HG02970 (cell line): ENCODE data around the gene MGAT4A.

ENCODE experiments used
- ATAC-seq: cut with Tn5 transposase; IDR thresholded peaks from one replicate; pipeline ENCODE4 v1.9.1; 2021; ENCODE audit warnings: mild to moderate bottlenecking, moderate library complexity, moderate number of reproducible peaks; ENCODE audit not compliant: unreplicated experiment, low FRiP score

Gene MGAT4A

DNA sequence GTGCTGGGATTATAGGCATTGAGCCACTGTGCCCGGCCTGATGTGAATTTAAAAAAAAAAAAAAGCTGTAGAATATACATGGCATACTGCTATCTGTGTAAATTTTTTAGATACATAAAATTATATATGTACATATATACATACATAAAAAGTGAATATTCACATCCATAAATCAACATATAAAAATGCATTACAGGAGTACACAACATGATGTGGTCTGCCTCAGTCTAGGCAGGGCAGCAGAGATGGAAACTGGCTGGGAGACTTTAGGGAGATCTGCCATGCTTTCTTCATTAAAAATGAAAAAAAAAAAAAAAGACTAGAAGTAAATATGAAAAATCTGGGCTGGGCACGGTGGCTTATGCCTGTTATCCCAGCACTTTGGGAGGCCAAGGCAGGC, 24.3 kb downstream of the MGAT4A start:
- ATAC-seq = no peak

DNA sequence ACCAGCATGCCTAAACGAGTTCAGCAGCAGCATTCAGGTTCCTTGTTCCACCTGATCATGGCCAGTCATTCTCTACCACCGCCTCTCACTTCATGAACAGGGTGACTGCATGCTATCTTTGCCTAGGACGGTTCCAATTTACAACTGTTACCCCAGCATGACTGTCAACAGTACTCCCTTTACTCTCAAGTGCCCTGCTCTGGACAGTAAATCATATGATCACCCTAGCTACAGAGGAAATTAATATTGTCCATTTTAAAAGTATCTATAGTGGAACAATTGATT, 25.7 kb downstream of the MGAT4A start:
- ATAC-seq = no peak

DNA sequence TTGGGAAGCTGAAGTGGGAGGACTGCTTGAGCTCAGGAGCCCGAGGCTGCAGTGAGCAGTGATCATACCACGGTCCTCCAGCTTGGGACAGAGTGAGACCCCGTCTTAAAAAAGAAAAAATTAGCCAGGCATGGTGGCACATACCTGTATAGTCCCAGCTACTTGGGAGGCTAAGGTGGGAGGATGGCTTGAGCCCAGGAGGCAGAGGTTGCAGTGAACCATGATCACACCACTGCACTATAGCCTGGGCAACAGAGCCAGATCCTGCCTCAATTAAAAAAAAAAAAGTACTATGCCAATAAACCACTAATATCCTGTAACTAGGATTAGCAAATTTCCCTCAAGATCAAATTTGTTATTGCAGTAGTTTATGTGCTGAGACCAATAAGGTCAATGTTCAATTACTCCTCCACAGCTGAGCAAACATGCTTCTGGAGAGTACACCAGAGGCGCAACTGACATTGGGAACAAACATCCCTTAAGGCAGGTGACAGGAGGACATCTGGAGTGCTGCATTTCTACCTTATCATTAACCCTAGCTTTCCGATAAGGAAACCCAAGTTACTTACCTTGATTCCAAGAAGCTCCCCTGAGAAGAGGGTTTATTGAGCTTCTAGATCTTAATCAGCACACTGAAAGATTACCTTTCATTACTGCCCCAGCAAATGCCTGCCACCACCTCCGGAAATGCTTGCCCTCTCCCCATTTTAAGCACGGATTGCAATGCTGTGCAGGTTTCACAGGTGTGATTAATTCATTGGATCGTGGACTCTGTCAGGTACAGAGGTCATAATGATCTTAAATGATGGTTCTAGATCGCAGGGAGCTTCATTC, 26.2 kb downstream of the MGAT4A start:
- ATAC-seq = no peak

DNA sequence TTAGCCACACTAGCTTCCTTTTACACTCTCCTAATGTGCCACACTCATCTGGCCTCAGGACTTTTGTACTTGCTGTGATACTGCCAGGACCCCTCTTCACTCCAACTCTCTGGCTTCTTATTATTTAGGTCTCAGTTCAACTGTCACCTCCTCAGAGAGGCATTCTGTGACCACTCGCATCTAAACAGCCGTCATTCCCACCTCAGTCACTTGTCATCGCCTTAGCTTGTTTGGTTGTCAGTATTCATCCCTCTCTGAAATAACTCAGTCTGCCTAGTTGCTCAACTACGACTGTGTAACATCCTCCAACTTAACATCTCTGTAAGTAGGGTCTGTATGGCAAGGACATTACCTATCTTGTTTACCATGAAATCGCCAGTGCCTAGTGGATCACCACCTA, 27.2 kb downstream of the MGAT4A start:
- no peak for ATAC-seq

DNA sequence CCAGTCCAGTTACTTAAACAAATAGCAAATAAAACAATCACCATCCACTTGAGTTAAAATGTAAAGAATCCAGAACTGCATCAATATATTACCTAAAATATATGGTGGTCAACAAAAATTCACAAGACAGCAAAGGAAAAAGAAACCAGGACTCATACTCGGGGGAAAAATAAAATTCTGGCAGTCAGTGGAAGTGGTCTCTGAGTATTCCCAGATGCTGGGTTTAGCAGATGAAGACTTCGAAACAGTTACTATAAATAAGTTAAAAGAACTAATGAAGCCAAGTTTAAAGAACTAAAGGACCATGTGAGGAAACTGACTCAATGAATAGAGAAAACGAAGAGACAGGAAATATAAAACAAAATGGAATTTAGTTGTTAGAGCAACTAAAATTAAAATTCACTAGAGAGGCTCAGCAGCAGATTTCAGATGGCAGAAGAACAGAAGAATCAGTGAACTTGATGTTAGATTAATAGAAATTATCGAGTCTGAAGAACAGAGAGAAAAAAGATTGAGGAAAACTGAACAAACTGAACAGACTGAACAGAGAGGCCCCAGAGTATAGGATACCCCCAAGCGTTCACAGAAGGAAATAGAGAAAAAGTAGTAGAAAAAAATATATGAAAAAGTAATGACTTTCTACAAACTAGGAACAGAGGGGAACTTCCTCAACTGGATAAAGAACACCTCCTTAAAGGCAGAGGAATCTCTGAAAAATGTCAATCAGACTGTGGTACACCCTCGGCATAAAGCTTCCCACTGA, 27.9 kb downstream of the MGAT4A start:
- no peak for ATAC-seq

DNA sequence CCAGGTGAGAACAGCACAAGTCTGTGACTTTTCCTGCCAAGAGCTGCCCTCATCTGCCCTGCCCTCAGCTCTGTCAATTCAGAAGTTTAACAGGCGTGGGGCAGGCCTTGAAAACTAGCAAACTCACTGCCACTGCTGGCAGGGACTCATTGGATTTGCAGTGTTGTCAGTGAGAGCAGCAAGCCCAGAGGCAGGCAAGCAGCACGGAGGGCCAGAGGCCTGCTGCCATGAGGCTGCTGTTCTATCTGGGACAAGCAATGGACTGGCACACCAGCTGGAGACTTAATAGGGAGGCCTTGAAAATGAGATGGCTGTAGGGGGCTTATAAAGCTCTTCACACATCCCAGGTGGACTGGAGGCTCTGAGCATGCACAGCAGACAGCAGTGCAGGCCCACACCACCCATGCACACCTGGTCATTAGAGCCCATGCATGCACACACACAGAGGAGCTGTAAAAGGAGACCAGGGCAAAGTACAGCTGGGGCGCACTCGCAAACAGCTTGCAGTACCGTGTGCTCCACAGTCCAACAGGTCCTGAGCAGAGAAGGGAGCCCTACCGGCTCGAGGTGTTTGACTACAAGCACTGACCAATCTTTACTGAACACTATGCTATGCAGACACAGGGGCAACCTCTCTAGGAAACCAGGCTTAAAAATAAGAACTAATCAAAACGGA, 28.7 kb downstream of the MGAT4A start:
- no peak for ATAC-seq

DNA sequence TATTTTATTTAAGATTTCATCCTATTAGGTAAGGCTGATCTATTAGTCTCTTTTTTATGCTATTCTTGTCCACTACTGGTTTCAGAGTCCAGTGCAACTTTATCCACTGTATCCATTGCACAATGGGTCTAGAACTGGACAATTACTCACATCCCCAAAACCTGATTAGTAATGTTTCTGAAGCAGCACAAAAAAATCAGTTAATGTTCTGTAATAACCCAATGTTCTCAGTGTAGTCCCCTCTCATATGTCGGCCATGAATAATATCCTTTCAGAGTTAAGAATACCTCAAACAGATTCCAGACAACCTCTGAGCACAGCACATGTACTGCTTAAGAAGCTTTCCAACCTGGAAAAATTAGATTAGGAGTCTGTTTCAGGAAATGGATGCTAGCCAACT, 29.7 kb downstream of the MGAT4A start:
- ATAC-seq = no peak

DNA sequence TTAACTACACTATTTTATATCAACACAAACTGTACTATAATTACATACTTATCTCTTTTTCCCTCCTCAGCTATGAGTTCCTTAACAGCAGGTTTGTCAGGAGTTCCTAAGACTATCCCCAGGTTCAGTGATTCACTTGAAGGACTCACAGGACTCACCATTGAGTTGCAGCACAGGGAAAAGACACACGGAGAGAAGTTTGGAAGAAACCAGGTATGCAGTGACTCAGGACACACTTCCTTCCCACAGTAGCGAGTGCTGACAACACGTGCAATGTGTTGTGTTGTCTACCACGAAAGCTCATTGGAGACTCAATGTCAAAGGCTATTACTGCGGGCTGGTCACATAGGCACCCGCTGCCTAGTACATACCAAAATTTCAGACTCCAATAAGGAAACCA, 32.0 kb downstream of the MGAT4A start:
- ATAC-seq = no peak

DNA sequence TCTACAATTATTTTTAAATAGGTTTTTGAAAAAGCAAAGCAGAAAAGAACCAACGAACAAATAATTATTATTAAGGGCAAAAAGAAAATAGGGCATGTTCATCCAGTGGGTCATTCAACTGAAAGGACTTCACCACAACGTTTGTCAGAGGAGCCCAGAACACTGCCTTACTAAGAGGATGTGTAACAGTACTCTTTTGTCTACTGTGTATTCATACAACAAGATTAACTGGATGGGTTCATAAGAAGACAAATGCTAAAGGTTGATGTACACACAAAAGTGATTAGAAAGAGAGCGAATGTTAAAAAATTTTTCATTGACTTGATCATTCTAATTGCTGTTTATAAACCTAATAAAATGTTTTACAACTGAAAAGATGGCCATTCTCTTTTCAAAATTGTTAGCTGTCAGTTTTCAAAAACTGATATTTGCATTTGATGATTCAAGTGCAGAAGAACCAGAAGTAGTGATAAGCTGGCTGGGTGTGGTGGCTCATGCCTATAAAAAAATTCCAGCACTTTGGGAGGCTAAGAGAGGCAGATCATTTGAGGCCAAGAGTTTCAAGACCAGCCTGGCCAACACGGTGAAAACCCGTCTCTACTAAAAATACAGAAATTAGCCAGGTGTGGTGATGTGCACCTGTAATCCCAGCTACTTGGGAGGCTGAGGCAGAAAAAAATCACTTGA, 33.1 kb downstream of the MGAT4A start:
- ATAC-seq = no peak

DNA sequence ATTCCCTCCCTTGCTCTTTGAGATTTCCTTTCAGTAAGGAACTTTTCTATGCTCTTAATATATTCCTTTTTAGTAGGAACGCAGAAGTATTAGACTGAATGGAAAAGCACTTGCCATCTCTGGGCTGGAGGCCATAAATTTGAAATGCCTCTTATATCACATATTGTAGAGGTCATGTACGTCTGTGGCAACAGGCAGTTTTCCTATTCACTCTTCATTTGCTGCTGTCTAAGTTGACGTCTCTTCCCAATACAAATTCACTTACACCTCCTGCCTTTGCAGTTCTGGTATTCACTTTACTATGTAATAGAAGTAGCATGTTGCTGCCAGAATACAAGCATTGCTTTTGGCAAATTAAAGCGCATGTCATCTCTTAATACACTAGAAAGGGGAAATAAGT, 34.7 kb downstream of the MGAT4A start:
- no peak for ATAC-seq

DNA sequence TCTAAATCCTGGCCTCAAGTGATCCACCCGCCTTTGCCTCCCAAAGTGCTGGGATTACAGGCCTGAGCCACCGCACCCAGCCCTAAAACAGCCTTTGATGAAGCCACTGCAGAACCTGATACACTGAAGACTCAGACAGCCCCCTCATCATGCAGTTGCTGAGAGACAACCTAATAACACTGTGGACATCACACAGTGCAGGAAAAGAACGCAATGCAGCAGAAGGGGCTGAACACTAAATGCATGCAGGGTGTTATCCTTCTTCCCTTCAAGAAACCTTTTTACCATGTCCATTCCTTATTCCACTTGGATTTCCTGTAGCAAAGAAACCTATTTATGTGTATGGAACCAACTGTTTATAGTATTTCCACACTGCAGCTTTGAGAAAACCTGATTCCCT, 35.7 kb downstream of the MGAT4A start:
- no peak for ATAC-seq

DNA sequence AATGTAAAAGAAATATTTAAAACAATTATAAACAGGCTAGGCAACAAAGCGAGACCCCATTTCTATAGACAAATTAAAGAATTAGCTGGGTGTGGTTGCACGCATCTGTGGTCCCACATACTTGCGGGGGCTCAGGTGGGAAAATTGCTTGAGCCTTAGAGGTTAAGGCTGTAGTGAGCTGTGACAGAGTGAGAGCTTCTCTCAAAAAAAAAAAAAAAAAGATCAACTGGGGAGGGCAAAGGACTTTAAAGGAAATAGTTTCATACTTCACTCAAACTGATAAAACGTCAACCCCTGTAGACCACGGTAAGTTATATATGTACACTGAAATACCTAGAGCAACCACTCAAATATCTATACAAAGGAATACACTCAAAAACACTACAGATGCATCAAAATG, 37.5 kb downstream of the MGAT4A start:
- ATAC-seq = no peak

DNA sequence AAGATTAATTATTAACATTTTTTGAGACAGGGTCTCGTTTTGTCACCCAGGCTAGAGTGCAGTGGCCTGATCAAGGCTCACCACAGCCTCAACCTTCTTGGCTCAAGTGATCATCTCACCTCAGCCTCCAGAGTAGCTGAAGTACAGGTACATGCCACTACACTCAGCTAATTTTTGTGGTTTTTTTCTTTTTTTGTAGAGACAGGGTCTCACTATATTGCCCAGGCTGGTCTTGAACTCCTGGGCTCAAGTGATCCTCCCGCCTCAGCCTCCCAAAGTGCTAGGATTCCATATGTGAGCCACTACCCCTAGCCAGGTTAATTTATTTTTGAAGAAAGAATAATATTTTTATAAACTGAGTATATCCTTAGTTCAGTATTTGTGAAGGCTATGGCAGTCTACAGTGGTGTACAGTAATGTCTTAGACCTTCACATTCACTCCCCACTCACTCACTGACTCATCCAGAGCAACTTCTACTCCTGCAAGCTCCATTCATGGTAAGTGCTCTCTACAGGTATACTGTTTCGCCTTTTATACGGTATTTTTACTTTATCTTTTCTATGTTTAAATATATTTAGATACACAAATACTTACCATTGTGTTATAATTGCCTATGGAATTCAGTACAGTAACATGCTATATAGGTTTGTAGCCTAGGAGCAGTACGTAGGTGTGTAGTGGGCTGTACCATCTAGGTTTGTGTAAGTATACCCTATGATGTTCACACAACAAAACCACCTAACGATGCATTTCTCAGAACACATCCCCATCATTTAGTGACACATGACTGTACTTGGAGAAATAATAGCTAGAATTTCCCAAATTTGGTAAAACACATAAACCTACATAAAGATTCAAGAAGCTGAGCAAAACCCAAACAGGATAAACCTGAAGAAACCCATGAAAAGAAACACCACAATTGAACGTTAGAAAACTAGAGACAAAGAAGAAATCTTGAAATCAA, 38.6 kb downstream of the MGAT4A start:
- ATAC-seq = no peak

DNA sequence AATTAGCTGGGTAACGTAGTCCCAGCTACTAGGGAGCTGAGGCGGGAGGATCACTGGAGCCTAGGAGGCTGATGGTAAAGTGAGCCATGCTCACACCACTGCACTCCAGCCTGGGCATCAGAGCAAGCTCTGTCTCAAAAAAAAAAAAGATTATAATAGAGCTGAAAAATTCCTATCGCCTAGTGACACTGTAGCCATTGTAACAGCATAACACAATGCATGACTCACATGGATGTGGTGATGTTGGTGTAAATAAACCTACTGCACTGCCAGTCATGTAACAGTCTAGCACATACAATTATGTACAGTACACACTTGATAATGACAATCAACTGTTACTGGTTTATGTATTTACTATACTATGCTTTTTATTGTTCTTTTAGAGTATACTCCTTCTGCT, 39.6 kb downstream of the MGAT4A start:
- ATAC-seq = no peak

DNA sequence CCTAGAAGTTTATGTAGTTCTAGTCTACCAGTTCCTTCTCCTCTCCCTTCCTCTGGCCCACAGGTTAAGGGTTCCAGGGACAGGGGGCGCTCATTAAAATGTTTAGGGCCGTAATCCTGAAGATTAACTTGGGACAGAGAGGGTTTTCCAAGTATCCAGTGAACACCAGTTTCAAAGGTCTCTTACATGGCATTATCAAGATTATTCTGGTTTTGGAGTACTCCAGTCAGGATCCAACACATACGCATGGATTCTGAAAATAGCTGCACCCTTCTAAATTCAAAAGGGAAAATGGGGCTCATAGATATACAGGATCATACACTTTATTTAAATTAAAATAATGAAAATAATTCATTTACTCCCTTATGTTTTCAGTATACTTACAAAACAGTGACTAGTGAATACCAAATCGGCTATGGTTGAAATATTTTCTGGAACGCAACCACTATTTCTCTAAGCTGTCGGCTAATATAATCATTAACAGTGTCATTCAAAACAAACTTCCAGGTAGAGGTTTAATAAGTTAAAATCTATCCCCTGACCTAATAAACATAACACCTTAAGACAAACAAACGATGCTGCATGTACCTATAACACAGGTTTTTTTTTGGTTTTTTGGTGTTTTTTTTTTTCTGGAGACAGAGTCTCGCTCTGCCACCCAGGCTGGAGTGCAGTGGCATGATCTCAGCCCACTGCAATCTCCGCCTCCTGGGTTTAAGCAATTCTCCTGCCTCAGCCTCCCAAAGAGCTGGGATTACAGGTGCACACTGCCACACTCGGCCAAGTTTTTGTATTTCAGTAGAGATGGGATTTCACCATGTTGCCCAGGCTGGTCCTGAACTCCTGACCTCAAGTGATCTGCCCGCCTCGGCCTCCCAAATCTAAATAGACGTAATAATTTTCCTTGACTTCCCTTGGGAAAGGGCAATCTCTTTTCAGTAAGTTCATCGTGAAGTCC, 44.7 kb downstream of the MGAT4A start:
- no peak for ATAC-seq

DNA sequence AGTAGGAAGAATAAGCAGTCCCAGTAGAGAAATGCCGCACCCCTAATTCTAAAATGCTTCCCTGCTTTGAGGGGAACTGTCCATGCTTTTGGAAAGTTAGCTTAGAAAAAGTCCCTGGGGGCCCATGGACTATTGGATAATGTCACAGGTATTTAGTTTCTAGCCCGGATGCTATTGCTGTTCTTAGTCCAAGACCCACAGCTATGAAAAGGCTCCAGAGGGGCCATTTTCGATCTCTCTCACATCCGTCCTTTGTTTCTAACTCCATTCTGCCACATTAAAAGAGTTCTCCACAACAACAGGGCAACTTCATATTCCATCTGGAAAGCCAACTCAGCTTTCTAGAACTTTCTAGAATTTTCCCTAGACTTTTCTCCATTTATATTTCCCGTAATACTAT, 47.2 kb downstream of the MGAT4A start:
- ATAC-seq = no peak

DNA sequence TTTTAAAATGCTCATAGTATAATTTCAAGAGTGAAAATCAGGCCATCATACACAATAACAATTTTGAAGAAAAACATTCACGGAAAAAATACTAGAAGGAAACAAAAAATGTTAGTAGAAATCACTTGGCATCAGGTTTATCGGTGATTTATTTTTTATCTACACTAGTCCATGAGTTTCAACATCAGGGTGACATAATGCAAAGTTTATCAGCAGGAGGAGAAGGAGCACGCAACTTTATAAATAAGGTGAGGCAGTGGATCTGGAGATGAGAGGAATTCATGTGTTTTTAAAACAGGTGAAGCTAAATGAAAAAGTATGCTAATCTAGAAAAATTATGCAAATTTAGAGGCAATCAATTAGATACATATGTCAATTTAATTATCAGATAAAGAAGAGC, 54.2 kb downstream of the MGAT4A start:
- no peak for ATAC-seq

DNA sequence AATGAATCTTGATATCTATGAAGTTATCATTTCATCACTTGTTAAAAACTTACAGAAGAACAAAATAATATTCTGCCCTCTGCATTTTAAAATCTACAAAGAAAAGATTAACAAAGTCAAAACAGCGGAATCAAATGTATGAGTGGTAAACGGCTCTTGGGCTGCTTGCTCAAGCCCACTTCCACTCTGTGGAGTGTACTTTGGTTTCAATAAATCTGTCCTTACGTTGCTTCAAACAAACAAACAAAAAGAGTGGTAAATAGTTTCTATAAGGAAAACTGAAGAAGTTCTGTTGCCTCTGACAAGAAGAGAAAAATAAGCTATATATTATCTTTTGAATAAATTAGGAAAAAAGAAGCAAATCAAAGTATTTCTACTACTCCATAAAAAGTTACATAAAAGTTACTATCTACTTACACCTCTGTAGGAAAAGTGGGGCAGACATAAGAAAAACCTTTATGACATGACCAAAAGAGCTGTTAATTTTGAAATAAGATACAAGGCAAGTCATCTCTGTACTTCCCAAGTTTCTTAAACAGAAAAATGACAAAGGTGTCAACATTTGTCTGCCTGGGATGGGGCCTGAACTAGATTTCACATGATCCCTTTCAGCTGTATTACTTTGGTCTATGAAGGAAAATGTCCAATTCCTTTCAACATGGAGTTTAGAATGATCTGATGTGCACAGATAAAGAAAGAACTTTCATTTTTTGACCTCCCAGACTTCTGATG, 56.5 kb downstream of the MGAT4A start:
- no peak for ATAC-seq
